ENCODE results near the gene INVS. TPM values are rescaled to one million over a fixed set of nuclear protein-coding genes. Genes with fewer than 3 reads are reported as not detected.

Gene INVS
- polyA plus RNA-seq, 1 donor = 11.8 TPM

GRCh38 chr9:100269656-100270055 lies 170.6 kb downstream of the INVS start:
- DNase-seq (ENCODE audit: low read depth) = no peak

DNA sequence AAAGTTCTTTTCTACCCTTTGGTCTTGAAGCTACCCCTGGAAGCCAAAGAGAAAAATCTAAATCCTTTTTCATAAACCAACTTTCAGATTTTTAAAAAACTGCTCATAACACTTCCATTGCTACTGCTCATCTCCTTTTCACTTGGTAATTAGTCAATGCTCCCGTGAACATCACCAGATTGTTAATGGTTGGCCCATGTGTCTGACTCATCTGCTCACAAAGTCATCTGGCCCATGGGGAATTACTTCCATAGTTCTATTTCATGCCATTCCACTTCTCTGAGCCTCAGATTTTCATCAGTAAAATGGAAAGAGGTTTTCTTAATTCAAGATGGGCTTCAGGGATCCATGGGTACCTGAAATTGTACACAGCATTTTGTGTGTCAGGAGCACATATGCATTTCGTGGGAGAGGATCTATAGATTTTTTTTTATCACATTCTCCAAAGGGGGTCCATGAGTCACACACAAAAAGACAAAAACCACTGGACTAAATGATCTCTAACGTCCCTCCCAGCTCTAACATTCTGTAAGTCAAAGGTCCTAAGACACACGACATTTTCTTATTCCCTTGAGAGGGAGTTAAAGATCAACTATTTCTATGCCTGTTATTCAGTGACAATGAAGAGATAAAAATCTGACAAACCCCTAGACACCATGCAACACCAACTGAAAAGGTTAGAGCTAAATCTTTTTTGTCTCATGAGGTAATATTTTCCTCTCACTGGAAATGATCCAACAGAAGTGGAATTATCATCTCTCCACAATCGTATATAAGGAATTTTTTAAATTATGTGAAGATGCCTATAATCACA lies 178.3 kb downstream of the INVS start:
- DNase-seq (ENCODE audit: low read depth) = no peak

- DNase-seq (ENCODE audit: low read depth) = no peak
Observed at GRCh38 chr9:100281066-100281465, 182.0 kb downstream of the INVS start.

DNA sequence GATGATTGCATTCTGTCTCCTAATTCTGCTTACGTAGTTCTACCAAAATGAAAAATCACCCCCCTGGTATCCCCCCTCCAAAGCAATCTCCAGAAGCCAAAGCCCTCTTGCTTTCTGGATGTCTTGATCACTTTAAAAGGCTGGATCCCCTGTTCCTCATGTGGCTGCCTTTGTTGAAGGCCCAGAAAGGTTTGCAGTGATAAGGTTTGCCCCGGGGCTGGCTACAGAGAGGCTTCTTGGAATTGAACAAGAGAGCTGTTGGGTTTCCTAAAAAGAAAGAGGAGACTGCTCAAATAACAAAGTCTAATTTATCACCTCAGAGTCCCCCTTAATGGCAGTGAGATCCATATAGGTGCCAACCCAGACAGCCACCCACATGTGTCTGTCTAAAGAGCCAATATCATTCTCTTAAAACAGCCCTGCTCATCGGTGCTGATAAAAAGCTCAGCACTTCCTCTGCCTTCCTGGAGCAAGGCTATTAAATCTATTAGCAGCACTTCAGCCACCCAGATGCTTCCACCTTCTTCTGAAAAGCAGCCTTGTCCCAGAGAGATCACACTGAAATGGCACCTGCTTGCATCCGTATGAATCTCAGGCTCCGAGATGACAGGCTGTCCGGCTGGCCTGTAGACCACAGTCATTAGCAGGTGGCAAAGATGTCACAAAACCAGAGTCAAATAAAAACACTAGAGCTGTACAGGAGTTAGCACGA lies 182.8 kb downstream of the INVS start:
- DNase-seq (ENCODE audit: low read depth) = no peak

GRCh38 chr9:100282388-100282719 lies 183.3 kb downstream of the INVS start:
- DNase-seq (ENCODE audit: low read depth) = no peak

GRCh38 chr9:100284247-100284646 lies 185.2 kb downstream of the INVS start:
- DNase-seq (ENCODE audit: low read depth) = no peak

GRCh38 chr9:100285080-100285479 lies 186.0 kb downstream of the INVS start:
- DNase-seq (ENCODE audit: low read depth) = no peak

DNA sequence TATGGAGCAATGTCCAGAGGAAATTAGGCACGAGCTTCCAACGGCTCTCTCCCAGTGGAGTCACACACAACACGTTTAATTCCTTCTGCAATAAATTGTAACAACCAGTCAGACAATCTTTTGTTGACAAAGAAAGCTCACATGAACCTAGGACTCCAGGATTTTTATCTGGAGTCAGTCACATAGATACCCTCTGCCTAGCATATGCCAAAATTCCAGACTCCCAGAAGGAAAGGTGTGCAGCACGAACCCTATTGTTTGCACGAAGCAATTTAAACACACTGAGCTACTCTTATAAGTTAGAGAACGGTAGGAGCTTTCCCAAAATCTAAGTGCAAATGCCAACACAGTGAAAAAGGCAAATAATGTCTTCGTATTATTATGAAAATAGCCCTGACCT lies 186.6 kb downstream of the INVS start:
- no peak for DNase-seq (ENCODE audit: low read depth)

GRCh38 chr9:100286257-100286656 lies 187.2 kb downstream of the INVS start:
- no peak for DNase-seq (ENCODE audit: low read depth)

- no peak for DNase-seq (ENCODE audit: low read depth)
Observed at GRCh38 chr9:100287186-100287585, 188.1 kb downstream of the INVS start.

DNA sequence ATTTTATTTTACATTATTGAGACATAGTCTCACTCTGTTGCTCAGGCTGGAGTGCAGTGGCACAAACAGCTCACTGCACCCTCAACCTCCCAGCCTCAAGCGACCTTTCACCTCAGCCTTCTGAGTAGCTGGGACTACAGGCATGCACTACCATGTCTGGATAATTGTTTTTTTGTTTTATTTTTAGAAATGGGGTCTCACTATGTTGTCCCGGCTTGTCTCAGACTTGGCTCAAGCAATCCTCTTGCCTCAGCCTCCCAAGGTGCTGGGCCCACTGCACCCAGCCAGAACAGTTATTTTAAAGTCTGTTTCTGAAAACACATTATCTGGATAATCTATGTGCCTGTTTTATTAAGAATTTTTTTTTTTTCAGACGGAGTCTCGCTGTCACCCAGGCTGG lies 191.7 kb downstream of the INVS start:
- no peak for DNase-seq (ENCODE audit: low read depth)

DNA sequence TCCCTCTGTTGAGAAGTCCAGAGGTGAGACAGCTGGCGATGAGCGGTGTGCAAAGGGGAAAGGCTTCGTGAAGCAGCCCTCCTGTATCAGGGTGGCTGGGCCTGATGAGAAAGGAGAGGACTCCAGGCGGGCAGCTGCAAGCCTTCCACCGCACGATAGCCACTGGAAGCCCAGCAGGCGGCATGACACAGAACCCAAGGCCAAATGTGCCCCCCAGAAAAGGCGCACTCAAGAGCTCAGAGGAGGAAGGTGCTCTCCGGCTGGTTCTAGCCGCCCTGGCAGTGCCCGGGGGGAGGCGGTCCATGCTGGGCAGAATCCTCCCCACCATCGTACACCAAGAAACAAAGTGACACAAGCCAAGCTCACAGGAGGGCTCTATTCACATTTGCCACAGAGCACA lies 193.4 kb downstream of the INVS start:
- DNase-seq (ENCODE audit: low read depth) = no peak

DNA sequence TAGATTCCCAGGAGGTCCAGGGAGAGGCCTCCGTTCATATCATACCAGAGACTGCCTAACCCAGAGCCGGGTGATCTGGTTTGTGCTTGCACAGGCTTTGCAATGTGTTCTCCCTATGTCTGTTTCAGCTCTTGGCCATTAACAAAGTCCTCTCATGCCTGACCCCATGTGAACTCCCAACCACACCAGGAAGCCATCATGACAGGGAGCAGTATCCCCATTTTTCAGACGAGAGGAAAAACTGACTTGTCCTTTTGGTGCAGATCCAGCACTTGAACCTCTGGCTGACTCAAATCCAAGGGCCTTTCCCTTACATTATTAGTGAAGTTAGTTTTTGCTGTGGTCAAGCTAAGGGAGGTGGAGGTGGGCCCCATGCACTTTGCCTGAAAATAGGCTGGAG lies 195.3 kb downstream of the INVS start:
- no peak for DNase-seq (ENCODE audit: low read depth)

- DNase-seq (ENCODE audit: low read depth) = no peak
Observed at GRCh38 chr9:100294806-100295205, 195.8 kb downstream of the INVS start.

GRCh38 chr9:100295240-100295639 lies 196.2 kb downstream of the INVS start:
- no peak for DNase-seq (ENCODE audit: low read depth)

DNA sequence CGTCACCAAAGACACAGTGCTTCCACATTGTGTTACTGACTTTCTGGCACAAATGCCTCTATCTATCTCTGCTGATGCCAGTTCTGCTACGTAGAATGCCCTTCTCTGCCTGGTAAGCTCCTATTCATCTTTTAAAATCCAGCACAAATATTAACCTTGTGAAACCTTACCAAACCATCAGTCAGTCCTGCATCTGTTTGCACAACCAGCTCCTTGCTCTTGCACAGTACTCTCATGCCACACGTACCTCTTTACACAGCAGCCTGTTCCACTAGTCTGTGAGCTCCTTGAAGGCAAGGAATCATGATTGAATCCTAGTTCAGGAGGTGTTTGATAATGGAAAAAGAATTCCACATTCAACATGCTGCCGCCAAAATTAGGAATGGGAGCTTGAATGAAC lies 197.4 kb downstream of the INVS start:
- no peak for DNase-seq (ENCODE audit: low read depth)

DNA sequence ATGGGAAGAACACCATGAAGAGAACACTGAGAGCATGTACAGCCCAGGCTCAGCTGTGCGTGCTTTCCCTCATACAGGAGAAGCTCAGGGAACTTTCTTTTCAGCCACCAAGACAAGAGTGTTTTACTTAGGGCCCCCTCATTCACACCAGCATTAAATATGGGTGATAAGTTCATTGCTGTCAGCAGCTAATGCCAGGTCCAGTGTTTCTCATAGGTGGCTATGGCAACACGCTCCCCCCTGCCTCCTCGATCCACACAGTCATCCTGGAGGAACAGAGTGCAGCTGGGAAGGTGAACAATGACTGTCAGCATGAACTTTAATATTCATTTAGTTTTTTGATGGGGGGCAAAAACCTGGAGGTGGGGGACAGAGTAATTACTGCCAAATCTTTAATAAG lies 199.3 kb downstream of the INVS start:
- DNase-seq (ENCODE audit: low read depth) = no peak

DNA sequence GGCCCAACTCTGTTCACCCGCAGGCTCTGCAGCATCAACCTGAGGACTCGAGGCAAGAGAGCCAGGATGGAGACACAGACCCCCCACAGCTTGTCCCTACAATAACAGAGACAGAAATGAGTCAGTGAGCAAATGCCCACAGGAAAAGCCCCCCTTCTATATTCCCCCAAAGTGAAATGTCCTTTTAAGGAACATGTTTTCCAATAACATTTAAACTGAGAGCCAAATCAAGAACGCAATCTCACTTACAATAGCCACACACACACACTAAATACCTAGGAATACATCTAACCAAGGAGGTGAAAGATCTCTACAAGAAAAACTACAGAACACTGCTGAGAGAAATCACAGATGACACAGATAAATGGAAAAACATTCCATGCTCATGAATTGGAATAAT lies 204.7 kb downstream of the INVS start:
- DNase-seq (ENCODE audit: low read depth) = no peak

DNA sequence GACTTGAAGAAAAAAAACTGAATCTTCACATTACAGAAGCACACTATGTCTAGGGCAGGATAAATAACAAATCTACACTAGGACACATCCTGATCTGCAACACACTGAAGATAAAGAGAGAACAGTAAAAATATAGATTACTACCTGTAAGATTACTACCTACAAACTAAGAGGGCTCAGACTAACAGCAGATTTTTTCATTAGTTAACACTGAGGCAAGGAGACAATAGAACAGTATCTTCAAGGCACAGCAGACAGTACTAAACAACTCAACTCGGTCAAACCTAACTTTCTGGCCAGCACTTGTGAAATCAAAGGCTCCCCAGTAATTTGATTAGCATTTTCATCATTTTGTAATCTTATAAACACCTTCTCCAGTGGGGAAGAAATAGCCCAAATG lies 207.2 kb downstream of the INVS start:
- DNase-seq (ENCODE audit: low read depth) = no peak

DNA sequence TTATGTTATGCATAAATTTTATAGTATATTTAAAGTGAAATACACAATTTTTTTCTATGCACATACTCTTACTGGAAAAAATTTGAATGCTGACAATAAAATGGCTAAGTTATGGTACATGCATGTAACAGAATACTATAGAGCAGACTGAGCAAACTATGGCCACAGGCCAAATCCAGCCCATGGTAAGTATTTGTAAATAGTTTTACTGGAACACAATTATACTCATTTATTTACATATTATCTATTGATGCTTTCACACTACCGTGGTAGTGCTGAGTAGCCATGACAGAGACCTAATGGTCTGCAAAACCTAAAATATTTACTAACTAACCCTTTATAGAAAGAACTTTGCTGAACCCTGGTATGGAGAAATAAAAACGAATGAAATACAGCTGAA lies 208.0 kb downstream of the INVS start:
- no peak for DNase-seq (ENCODE audit: low read depth)

GRCh38 chr9:100308965-100309564 lies 210.0 kb downstream of the INVS start:
- no peak for DNase-seq (ENCODE audit: low read depth)

DNA sequence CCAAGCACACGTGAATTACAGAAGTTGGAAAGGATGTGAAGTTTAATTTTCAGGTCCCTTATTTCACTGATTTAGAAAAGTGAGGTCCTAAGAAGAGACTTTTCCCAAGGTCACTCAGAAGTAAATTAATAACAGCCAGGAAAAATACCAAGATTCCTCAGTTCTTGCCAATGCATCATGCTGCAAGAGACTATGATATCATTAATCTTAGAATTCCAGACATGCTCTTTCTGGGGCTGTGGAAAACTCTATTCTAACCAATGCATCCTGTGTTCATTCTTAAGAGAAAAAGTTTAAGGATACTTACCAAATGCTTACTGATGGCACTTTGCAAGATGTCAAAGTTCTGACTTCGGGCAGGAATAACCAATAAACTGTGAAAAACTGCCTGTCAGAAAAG lies 210.9 kb downstream of the INVS start:
- DNase-seq (ENCODE audit: low read depth) = no peak

GRCh38 chr9:100315561-100315960 lies 216.5 kb downstream of the INVS start:
- no peak for DNase-seq (ENCODE audit: low read depth)
